DMS153 (cell line): ENCODE data around the gene APOO.

Experiments
- DNase-seq: peaks from one replicate; lab custom pipeline; 2025; lab: John Stamatoyannopoulos, UW

The APOO gene

GRCh38 chrX:23786268-23786815 lies 121.4 kb downstream of the APOO start:
- DNase-seq, result no peak

GRCh38 chrX:23785580-23785979 lies 122.2 kb downstream of the APOO start:
- no peak for DNase-seq

DNA sequence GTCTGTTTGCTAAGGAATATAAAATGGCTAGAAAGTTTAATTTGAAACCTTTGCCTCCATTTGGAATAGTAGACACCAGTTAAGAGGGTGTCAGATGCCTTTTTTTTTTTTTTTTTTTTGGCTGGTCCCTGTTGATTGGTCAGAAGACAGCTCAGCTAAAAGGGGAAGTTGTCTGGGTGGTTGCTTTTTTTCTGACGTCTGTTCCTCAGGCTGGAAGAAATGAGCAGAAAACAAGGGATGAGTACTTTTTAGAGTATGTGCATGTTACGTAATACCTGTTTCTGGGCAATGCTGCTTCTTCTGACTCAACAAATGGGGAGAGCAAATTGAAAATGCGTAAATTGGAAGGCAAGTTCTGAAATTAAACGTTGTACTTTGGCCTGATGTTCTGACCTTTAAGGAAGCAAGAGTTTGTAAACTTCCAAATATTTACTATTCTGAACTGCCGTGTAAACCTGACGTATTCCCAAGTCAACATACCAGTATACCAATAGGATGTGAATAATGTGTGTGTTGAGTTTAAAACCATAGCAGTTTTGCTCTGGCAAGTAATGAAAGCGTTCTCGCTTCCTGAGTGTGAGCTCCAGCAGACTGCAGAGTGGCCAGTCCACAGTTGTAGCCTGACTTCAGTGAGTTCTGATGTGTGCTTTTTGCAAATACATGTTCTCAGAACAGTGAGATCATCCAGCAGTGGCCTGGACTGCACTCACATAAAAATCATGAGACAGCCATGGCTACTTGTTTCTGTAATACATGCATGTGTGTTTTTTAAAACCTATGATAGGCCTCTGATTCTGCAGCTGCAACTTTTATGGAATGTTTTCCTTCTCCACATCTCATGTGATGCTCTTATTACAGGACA lies 123.0 kb downstream of the APOO start:
- no peak for DNase-seq

GRCh38 chrX:23783589-23784469 lies 123.9 kb downstream of the APOO start:
- no peak for DNase-seq
